Mammary epithelial cell (primary cell): ENCODE results near the gene ANGPTL4.

Experiments used
- EZH2 ChIP-seq: IDR thresholded peaks from 2 replicates; pipeline ENCODE4 v1.6.1; 2012; ENCODE audit warnings: low read length, inconsistent platforms, borderline replicate concordance
- TF ChIP-seq, protein P1 (sequence below), 2 donors: IDR thresholded peaks in 1 of 2; conservative IDR thresholded peaks in 1 of 2; 2 replicates each; pipeline ENCODE4 v1.5.1; 2011 to 2012; ENCODE audit warnings: inconsistent platforms in 2 of 2, low read length in 2 of 2, mild to moderate bottlenecking in 2 of 2, control low read depth in 1 of 2, low read depth in 1 of 2; ENCODE audit not compliant: insufficient read depth in 1 of 2; ENCODE audit errors: extremely low read depth in 1 of 2

DNA sequence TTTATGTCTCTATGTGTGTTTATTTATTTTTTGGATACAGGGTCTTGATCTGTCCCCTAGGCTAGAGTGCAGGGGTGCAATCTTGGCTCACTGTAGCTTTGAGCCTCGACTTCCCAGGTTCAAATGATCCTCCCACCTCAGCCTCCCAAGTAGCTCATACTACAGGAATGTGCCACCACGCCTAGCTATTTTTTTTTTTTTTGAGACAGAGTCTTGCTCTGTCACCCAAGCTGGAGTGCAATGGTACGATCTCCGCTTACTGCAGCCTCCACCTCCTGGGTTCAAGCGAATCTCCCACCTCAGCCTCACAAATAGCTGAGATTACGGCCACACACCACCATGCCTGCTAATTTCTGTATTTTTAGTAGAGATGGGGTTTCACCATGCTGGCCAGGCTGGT, 5.0 kb upstream of the ANGPTL4 start:
- TF ChIP-seq, protein P1, sequence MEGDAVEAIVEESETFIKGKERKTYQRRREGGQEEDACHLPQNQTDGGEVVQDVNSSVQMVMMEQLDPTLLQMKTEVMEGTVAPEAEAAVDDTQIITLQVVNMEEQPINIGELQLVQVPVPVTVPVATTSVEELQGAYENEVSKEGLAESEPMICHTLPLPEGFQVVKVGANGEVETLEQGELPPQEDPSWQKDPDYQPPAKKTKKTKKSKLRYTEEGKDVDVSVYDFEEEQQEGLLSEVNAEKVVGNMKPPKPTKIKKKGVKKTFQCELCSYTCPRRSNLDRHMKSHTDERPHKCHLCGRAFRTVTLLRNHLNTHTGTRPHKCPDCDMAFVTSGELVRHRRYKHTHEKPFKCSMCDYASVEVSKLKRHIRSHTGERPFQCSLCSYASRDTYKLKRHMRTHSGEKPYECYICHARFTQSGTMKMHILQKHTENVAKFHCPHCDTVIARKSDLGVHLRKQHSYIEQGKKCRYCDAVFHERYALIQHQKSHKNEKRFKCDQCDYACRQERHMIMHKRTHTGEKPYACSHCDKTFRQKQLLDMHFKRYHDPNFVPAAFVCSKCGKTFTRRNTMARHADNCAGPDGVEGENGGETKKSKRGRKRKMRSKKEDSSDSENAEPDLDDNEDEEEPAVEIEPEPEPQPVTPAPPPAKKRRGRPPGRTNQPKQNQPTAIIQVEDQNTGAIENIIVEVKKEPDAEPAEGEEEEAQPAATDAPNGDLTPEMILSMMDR (conservative IDR thresholded peaks at IDR 0.05 in 1 of 2, IDR thresholded peaks at IDR 0.05 in 1 of 2; ENCODE audit: extremely low read depth in 1 of 2, insufficient read depth in 1 of 2, low read depth in 1 of 2, low read length in 2 of 2) = no peak
- no peak for TF ChIP-seq EZH2
